Sigmoid colon (tissue), 7 donors: ENCODE data around the gene IWS1. TPM values are rescaled to one million over a fixed set of nuclear protein-coding genes. Genes with fewer than 3 reads are reported as not detected.

Source experiments
- DNase-seq: peaks from one replicate; pipeline ENCODE4 v3.0.0-alpha.2; 2019
- H3K27ac ChIP-seq, 4 donors: fragments of 200-600 bp; sonication (generic); one replicate each; pipeline ENCODE4 v1.5.1; 2016 to 2019; ENCODE audit warnings: mild to moderate bottlenecking in 1 of 4
- H3K27me3 ChIP-seq, 3 donors: fragments of 200-600 bp; sonication (generic); one replicate each; pipeline ENCODE4 v1.5.1; 2019; ENCODE audit warnings: mild to moderate bottlenecking in 1 of 3
- H3K36me3 ChIP-seq, 4 donors: fragments of 200-600 bp; sonication (generic); one replicate each; pipeline ENCODE4 v1.5.1; 2016 to 2019
- H3K4me1 ChIP-seq, 4 donors: fragments of 200-600 bp; sonication (generic); one replicate each; pipeline ENCODE4 v1.5.1; 2017 to 2019
- H3K4me3 ChIP-seq, 4 donors: fragments of 200-600 bp; sonication (generic); one replicate each; pipeline ENCODE4 v1.5.1; 2017 to 2019; ENCODE audit warnings: mild to moderate bottlenecking in 2 of 4, moderate library complexity in 1 of 4
- H3K9me3 ChIP-seq, 4 donors: fragments of 200-600 bp in 3 of 4; sonication (generic) in 3 of 4; one replicate each; pipeline versions ENCODE4 v1.5.1 to v1.6.1; 2013 to 2019
- EP300 ChIP-seq, 4 donors: sonication (generic); formaldehyde crosslinking; IDR thresholded peaks; one replicate each; pipeline ENCODE4 v1.6.1; 2017; ENCODE audit warnings: antibody characterized with exemption in 4 of 4
- POLR2A ChIP-seq, 2 donors: fragments of 450-650 bp; IDR thresholded peaks; one replicate each; pipeline ENCODE4 v1.6.1; 2016; ENCODE audit warnings: antibody characterized with exemption in 2 of 2, mild to moderate bottlenecking in 2 of 2, moderate library complexity in 2 of 2
- POLR2AphosphoS5 ChIP-seq, 4 donors: sonication (generic); formaldehyde crosslinking; IDR thresholded peaks; one replicate each; pipeline ENCODE4 v1.6.1; 2017; ENCODE audit warnings: antibody characterized with exemption in 4 of 4
- WGBS, 2 donors: extraction: QIAGEN DNeasy Blood & Tissue Kit; methylation state at CpG; one replicate each; pipeline ENCODE4 v1.1.7; 2013; 5-methylcytosine and 5-hydroxymethylcytosine counted together
- intact Hi-C: fragments of 100-400 bp; cut with DNase I; formaldehyde crosslinking; loops from one replicate; pipeline ENCODE4 v1.15.1; 2023
- polyA plus RNA-seq, 3 donors: library from polyadenylated mRNA; stranded (reverse); fragments of 200-250 nt; gene quantifications; one replicate each; pipeline ENCODE4 v1.2.3, GENCODE V29; 2013
- total RNA-seq, 4 donors: library from RNA; depleted of rRNA; stranded (reverse); fragments of >200 nt; gene quantifications; one replicate each; pipeline ENCODE4 v1.1.0, GENCODE V29; 2016
- TF ChIP-seq, protein P1 (sequence below), 4 experiments: fragments of 450-650 bp in 3 of 4; fragments of 200-600 bp in 1 of 4; IDR thresholded peaks; one replicate each; pipeline ENCODE4 v1.5.1; 2016 to 2019; ENCODE audit warnings: antibody characterized with exemption in 4 of 4, mild to moderate bottlenecking in 3 of 4, moderate library complexity in 2 of 4
- donor health status: healthy with polysubstance abuse.
- donor health status: Bipolar disorder and iron deficiency.
- donor health status: healthy.

The IWS1 gene
- total and polyA plus RNA-seq, 7 donors = 28.1 to 47.9 (median 31.2) TPM

DNA sequence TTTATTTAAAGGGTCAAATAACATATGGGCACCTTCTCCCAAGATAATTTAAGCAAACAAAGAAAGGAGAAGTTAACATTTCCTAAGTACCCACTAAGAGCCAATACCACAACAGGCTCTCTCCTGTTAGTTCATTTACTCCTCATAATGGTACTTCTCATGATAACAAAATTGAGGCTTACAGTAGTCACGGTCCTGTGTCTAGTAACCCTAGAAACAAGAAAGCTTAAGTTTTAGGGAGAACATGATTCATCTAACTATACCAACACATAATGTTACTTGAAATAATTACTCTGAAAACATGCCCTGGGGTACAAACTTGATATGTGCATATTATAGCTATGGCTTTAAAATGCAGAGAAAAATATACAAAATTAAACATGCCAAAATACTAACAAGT, 19.8 kb downstream of the IWS1 start:
- H3K9me3 ChIP-seq = no peaks in the 10 kb centered on the region
- intact Hi-C loops = no loop called here
- TF ChIP-seq, protein P1, sequence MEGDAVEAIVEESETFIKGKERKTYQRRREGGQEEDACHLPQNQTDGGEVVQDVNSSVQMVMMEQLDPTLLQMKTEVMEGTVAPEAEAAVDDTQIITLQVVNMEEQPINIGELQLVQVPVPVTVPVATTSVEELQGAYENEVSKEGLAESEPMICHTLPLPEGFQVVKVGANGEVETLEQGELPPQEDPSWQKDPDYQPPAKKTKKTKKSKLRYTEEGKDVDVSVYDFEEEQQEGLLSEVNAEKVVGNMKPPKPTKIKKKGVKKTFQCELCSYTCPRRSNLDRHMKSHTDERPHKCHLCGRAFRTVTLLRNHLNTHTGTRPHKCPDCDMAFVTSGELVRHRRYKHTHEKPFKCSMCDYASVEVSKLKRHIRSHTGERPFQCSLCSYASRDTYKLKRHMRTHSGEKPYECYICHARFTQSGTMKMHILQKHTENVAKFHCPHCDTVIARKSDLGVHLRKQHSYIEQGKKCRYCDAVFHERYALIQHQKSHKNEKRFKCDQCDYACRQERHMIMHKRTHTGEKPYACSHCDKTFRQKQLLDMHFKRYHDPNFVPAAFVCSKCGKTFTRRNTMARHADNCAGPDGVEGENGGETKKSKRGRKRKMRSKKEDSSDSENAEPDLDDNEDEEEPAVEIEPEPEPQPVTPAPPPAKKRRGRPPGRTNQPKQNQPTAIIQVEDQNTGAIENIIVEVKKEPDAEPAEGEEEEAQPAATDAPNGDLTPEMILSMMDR (IDR thresholded peaks at IDR 0.05) = no peak
- TF ChIP-seq POLR2AphosphoS5 (IDR thresholded peaks at IDR 0.05) (no peak), EP300 (IDR thresholded peaks at IDR 0.05) (no peak), POLR2A (IDR thresholded peaks at IDR 0.05) (no peak)
- H3K4me1 ChIP-seq = peaks cover 0 to 44% (median 30%) of the 10 kb centered on the region in 4 donors
- no peak overlapping the region for H3K4me3 ChIP-seq
- peaks cover 21 to 43% (median 29%) of the 10 kb centered on the region in 4 donors for H3K36me3 ChIP-seq
- H3K27me3 ChIP-seq = no peaks in the 10 kb centered on the region
- 70 to 85% methylated on average over 1 of the region's 1 CpG for WGBS, 2 donors
- peak overlapping the region in 1 of 4 donors; percentile 67 for H3K27ac ChIP-seq
- DNase-seq = no peak

DNA sequence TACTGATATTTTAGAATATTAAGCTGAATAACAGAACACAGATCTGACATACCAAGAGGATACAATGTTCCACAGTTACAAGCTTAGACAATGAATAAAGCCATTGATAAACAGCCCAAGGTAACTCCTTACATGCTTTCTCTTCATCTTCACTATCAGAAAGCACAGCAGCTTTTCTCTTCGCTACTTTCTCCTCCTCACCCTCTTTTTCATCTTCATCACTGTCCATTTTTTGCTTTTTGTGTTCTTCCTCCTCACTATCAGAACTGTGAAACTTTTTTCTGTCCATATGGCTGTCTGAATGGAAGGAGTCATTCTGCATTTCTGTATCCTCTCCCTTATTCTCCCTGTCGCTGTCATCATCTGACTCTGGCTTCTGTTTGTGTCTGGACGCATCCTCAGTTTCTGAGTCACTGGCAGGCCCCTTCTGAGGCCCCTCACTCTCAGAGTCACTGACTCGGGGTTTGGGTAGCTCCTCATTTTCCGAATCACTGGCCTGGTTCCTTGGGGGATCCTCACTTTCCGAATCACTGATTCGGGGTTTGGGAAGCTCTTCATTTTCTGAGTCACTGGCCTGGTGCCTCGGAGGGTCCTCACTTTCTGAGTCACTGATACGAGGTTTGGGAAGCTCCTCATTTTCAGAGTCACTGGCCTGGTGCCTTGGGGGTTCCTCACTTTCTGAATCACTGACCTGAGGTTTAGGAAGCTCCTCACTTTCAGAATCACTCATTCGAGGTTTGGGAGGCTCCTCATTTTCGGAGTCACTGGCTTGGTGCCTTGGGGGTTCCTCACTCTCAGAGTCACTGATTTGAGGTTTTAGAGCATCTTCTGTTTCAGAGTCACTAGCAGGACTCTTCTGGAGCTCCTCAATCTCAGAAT, 21.5 kb downstream of the IWS1 start:
- no peak overlapping the region for H3K27ac ChIP-seq
- H3K36me3 ChIP-seq = peaks cover 21 to 59% (median 31%) of the 10 kb centered on the region in 4 donors
- WGBS, 2 donors = 89 to 90% methylated on average over 11 of the region's 11 CpGs
- no peak for TF ChIP-seq POLR2AphosphoS5 (IDR thresholded peaks at IDR 0.05)
- TF ChIP-seq EP300 (IDR thresholded peaks at IDR 0.05) = no peak
- TF ChIP-seq, protein P1 (IDR thresholded peaks at IDR 0.05) = no peak
- TF ChIP-seq POLR2A (IDR thresholded peaks at IDR 0.05) = no peak
- H3K4me1 ChIP-seq = peaks cover 0 to 38% (median 28%) of the 10 kb centered on the region in 4 donors
- no peak overlapping the region for H3K4me3 ChIP-seq
- intact Hi-C loops = no loop called here
- no peaks in the 10 kb centered on the region for H3K9me3 ChIP-seq
- no peaks in the 10 kb centered on the region for H3K27me3 ChIP-seq
- DNase-seq = no peak

DNA sequence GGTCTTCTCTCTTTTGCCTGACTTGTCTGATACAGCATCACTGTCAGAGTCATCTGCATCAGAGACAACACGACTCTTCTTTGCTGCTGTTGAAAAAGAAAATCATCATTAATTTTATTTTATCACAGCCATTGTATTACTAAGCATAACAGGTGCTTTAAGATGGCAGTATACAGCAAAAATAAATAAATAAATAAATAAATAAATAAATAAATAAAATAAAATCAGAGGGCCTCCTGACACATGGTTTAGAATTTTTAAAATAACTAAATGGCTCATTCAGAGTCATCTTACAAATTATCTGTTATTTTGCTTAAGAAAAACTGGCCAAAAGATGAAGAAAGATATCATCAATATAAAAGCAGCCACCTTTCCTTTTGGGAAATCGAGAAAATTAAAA, 22.8 kb downstream of the IWS1 start:
- H3K27ac ChIP-seq = no peak overlapping the region
- no peak for DNase-seq
- H3K36me3 ChIP-seq = peaks cover 21 to 69% (median 31%) of the 10 kb centered on the region in 4 donors
- WGBS, 2 donors = 95 to 96% methylated on average over 2 of the region's 2 CpGs
- no peak overlapping the region for H3K4me3 ChIP-seq
- no peaks in the 10 kb centered on the region for H3K27me3 ChIP-seq
- TF ChIP-seq, protein P1 (IDR thresholded peaks at IDR 0.05) = no peak
- TF ChIP-seq EP300 (IDR thresholded peaks at IDR 0.05) = no peak
- no peak for TF ChIP-seq POLR2AphosphoS5 (IDR thresholded peaks at IDR 0.05)
- TF ChIP-seq POLR2A (IDR thresholded peaks at IDR 0.05) = no peak
- H3K4me1 ChIP-seq = peaks cover 0 to 28% (median 20%) of the 10 kb centered on the region in 4 donors
- no peaks in the 10 kb centered on the region for H3K9me3 ChIP-seq
- intact Hi-C loops = no loop called here

DNA sequence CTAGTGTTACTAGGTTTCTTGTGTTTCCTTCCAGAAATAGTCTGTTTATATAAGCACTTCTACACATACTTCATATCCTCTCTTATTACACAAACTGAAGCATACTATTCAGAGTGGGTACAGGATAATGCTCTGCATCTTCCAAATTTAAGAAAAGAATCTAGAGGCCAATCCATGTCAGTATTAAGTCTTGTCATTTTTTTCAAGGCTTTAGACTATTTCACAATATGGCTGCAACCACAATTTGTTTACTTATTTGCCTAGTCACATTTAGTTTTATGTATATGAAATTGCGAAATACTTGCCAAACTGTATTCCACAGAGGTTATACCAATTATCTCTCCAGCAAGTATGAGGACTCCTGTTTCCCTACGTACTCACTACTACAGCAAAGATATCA, 27.9 kb downstream of the IWS1 start:
- H3K27me3 ChIP-seq = no peaks in the 10 kb centered on the region
- peaks cover 0 to 7% (median 2%) of the 10 kb centered on the region in 4 donors for H3K4me1 ChIP-seq
- DNase-seq = no peak
- WGBS, 2 donors = 88% methylated on average over 2 of the region's 2 CpGs
- H3K9me3 ChIP-seq = no peaks in the 10 kb centered on the region
- peaks cover 8 to 95% (median 22%) of the 10 kb centered on the region in 4 donors for H3K36me3 ChIP-seq
- TF ChIP-seq, protein P1 (IDR thresholded peaks at IDR 0.05) = no peak
- no peak for TF ChIP-seq POLR2A (IDR thresholded peaks at IDR 0.05)
- TF ChIP-seq EP300 (IDR thresholded peaks at IDR 0.05) = no peak
- no peak for TF ChIP-seq POLR2AphosphoS5 (IDR thresholded peaks at IDR 0.05)
- no peak overlapping the region for H3K4me3 ChIP-seq
- intact Hi-C loops = no loop called here
- no peak overlapping the region for H3K27ac ChIP-seq
